ENCODE results near the gene KDM5A.
"Not testable (repeated sequence)": the region's sequence is repeated elsewhere in the genome, so short reads cannot be mapped to it uniquely, and the experiment has no call there.

KDM5A gene

DNA sequence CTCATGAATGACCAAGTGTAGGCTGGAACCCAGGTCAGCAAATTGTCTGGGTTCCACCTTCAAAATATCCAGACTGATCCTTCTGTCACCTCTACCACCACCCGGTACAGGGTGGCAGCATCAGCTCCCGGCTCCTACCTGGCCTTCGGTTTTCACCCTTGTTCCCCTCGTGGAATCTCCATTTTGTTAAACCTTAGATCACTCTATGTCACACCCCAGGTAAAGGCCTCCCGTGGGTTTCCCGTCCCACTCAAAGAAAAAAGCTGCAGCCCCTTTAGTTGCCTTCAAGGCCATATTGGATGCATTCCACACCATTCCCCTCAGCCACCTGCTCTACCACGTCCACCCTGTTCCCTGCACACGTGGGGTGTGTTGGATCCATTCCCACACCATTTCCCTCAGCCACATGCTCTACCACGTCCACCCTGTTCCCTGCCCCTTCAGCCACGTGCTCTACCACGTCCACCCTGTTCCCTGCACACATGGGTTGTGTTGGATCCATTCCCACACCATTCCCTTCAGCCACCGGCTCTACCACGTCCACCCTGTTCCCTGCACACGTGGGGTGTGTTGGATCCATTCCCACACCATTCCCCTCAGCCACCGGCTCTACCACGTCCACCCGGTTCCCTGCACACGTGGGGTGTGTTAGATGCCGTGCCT is 150.3 kb downstream of the KDM5A start:
- H3K36me3 Mint-ChIP-seq (ENCODE audit: insufficient read depth), result no peaks in the 10 kb centered on the region
- no peak for DNase-seq
- no peak overlapping the region for H3K27ac Mint-ChIP-seq
- no peak for ATAC-seq (replicated peaks)
- H3K9me3 Mint-ChIP-seq, result peaks cover 7 to 9% of the 10 kb centered on the region in 2 donors
- peaks cover 44 to 58% of the 10 kb centered on the region in 2 donors for H3K27me3 Mint-ChIP-seq
- H3K4me3 Mint-ChIP-seq, result no peak overlapping the region
- H3K4me1 Mint-ChIP-seq (ENCODE audit: low read depth in 2 of 2), result no peaks in the 10 kb centered on the region

- Mint-ChIP-seq H3K36me3 (ENCODE audit: insufficient read depth) (no peaks in the 10 kb centered on the region), H3K4me1 (ENCODE audit: low read depth in 2 of 2) (no peaks in the 10 kb centered on the region), H3K9me3 (peaks cover 7 to 9% of the 10 kb centered on the region in 2 donors), H3K27me3 (peaks cover 37 to 59% of the 10 kb centered on the region in 2 donors), H3K27ac (no peak overlapping the region), H3K4me3 (no peak overlapping the region)
- DNase-seq (no peak), ATAC-seq (replicated peaks) (no peak)
Observed at GRCh38 chr12:238116-238515, 151.0 kb downstream of the KDM5A start.

DNA sequence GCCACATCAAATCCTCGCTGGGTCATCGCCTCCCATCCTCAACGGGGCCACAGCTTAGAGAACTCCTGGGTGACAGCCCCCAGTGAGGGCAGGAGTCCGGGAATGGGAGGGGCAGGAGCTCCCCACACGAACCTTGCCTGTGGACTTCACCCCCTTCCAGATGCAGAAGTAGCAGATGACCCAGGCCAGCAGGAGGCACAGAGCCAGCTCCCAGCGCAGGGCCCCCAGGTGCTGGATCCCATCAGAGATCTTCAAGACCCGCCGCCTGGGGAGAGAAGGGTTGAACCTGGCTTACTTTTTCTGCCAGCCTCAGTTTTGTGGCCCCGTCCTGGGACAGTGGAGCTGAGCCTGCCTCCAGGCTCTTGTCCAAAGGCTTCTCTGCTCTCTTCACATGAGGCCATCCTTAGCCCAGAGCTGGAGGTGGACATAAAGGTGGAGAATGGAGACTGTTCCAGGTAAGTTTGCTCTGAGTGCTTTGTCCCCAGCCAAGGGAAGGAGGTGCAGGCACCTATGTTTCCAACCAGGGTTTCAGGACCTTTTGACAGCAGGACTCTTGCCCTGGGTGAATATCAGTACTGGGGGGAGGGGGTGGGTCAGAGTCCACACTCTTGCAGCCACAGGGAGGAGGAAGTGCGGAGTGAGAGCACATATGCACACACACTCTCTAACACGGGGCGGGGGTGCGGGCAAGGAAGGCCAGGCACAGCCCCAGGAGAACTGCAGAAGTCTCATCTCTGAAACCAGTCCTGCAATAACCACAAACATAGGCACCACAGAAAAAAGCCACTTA is 151.9 kb downstream of the KDM5A start:
- Mint-ChIP-seq H3K4me1 (ENCODE audit: low read depth in 2 of 2) (no peaks in the 10 kb centered on the region), H3K9me3 (peaks cover 7 to 9% of the 10 kb centered on the region in 2 donors), H3K4me3 (no peak overlapping the region), H3K27me3 (peaks cover 32 to 59% of the 10 kb centered on the region in 2 donors), H3K36me3 (ENCODE audit: insufficient read depth) (no peaks in the 10 kb centered on the region), H3K27ac (no peak overlapping the region)
- no peak for DNase-seq
- ATAC-seq (replicated peaks), result no peak

GRCh38 chr12:236445-236844 is 152.7 kb downstream of the KDM5A start:
- Mint-ChIP-seq H3K27ac (no peak overlapping the region), H3K27me3 (peaks cover 27 to 57% of the 10 kb centered on the region in 2 donors), H3K4me1 (ENCODE audit: low read depth in 2 of 2) (no peaks in the 10 kb centered on the region), H3K9me3 (peaks cover 7 to 9% of the 10 kb centered on the region in 2 donors), H3K4me3 (no peak overlapping the region), H3K36me3 (ENCODE audit: insufficient read depth) (no peaks in the 10 kb centered on the region)
- DNase-seq (no peak), ATAC-seq (replicated peaks) (no peak)

DNA sequence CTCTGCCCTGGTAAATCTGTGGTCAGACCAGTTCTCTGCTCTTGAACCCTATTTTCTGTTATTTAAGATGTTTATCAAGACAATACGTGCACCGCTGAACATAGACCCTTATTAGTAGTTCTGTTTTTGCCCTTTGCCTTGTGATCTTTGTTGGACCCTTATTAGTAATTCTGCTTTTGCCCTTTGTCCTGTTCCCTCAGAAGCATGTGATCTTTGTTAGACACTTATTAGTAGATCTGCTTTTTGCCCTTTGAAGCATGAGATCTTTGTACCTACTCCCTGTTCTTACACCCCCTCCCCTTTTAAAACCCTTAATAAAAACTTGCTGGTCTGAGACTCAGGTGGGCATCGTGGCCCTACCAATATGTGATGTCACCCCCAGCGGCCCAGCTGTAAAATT is 153.2 kb downstream of the KDM5A start:
- ATAC-seq (replicated peaks); H3K36me3 Mint-ChIP-seq (ENCODE audit: insufficient read depth); H3K27ac Mint-ChIP-seq; DNase-seq; H3K4me3 Mint-ChIP-seq; H3K4me1 Mint-ChIP-seq (ENCODE audit: low read depth in 2 of 2); H3K9me3 Mint-ChIP-seq: not testable (repeated sequence)
- H3K27me3 Mint-ChIP-seq, result peaks cover 29 to 59% of the 10 kb centered on the region in 2 donors

DNA sequence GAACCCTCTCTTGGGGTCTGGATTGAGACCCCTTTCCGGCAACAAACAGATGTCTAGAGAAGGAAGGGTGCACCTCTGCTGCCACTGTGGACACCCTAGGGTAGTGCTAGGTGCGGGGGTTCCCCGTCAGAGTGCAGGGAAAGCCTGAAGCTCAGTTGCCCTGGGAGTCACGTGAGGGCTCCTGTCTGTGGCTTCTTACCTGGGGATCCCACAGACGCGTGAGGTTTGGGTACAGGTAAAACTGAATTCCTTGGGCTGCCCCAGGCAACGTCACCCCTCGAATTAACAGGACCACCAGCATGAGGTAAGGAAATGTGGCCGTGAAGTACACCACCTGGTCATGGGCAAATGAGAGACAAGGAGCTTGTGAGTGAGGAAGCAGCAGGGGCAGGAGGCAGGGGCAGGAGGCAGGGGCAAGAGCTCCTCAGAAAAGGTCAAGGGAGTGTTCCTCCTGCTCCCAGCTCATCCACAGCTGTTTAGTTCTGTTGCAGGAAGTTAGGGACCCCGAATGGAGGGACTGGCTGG is 154.2 kb downstream of the KDM5A start:
- no peaks in the 10 kb centered on the region for H3K36me3 Mint-ChIP-seq (ENCODE audit: insufficient read depth)
- ATAC-seq (replicated peaks) (no peak), DNase-seq (no peak)
- peaks cover 7 to 9% of the 10 kb centered on the region in 2 donors for H3K9me3 Mint-ChIP-seq
- H3K27ac Mint-ChIP-seq, result no peak overlapping the region
- no peak overlapping the region for H3K4me3 Mint-ChIP-seq
- peaks cover 30 to 61% of the 10 kb centered on the region in 2 donors for H3K27me3 Mint-ChIP-seq
- H3K4me1 Mint-ChIP-seq (ENCODE audit: low read depth in 2 of 2), result no peaks in the 10 kb centered on the region

DNA sequence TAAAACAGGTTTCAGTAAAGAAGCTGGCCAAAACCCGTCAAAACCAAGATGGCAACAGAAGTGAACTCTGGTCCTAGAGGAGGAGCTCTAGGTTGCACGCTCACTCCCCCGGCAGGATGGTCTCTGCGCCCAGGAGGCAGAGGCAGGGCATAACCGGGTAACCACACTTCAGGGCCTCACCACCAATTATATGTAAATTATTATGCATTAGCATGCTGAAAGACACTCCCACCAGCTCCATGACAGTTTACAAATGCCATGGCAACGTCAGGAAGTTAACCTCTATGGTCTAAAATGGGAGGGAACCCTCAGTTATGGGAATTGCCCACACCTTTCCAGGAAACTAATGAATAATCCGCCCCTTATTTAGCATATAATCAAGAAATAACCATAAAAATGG is 155.1 kb downstream of the KDM5A start:
- H3K4me3 Mint-ChIP-seq, result no peak overlapping the region
- ATAC-seq (replicated peaks) (no peak), DNase-seq (no peak)
- H3K9me3 Mint-ChIP-seq, result peaks cover 7 to 9% of the 10 kb centered on the region in 2 donors
- H3K36me3 Mint-ChIP-seq (ENCODE audit: insufficient read depth), result no peaks in the 10 kb centered on the region
- H3K27me3 Mint-ChIP-seq, result peaks cover 30 to 61% of the 10 kb centered on the region in 2 donors
- no peak overlapping the region for H3K27ac Mint-ChIP-seq
- H3K4me1 Mint-ChIP-seq (ENCODE audit: low read depth in 2 of 2), result no peaks in the 10 kb centered on the region

DNA sequence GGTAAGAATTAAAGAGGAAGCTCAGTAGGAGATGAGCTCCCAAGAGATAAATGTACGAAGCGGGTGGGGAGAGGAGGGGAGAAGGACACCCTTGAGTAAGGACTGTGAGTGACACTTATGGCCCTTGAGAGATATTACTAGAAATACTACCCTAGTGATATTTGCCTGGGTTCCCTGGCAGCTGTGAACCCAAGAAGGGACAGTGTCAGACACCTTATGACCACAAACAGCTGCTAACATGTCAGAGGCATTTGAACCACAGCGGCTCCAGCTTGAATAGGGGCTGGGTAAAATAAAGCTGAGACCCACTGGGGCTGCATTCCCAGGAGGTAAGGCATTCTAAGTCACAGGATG is 155.5 kb downstream of the KDM5A start:
- DNase-seq (no peak), ATAC-seq (replicated peaks) (no peak)
- Mint-ChIP-seq H3K36me3 (ENCODE audit: insufficient read depth) (no peaks in the 10 kb centered on the region), H3K27me3 (peaks cover 30 to 61% of the 10 kb centered on the region in 2 donors), H3K9me3 (peaks cover 7 to 9% of the 10 kb centered on the region in 2 donors), H3K4me1 (ENCODE audit: low read depth in 2 of 2) (no peaks in the 10 kb centered on the region), H3K27ac (no peak overlapping the region), H3K4me3 (no peak overlapping the region)

DNA sequence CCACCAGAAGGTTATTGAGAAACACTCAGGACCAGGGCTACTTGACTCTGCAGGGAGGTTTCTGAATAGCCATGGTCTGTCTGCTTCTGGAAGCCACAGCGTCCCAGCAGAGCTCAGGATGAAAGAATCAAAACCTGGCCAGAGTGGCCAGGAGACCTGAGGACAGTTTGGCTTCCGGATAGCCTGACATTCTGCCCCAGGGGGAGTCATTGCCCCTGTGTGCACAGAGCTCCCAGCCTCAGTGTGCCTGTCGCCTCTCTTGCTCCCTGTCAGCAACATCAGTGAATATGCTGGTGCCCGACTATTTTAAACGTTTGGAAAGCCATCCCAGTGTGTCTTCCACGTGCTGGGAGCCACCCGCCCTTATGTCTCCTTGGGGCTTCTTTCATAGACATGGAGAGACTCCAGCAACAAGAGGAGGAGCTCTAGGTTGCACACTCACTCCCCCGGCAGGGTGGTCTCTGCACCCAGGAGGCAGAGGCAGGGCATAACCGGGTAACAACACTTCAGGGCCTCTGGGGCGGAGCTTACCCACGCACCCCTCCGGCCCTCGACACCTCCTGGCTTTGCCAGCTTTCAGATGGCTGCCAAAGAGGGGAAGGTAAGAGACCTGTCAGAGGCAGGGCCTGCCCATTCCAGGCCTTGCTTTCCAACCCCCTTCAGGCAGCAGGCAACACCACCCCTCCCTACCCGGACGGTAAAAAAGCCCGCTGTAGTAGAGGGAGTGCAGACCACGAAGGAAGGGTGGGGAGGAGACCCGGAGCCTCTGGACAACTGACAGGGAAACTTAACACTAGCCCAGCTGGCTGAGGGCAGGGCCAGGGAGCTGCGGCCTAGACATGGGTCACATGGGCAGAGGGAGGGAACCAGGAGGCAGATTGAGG is 156.1 kb downstream of the KDM5A start:
- peaks cover 7 to 9% of the 10 kb centered on the region in 2 donors for H3K9me3 Mint-ChIP-seq
- ATAC-seq (replicated peaks) (no peak), DNase-seq (no peak)
- no peaks in the 10 kb centered on the region for H3K4me1 Mint-ChIP-seq (ENCODE audit: low read depth in 2 of 2)
- no peak overlapping the region for H3K4me3 Mint-ChIP-seq
- no peaks in the 10 kb centered on the region for H3K36me3 Mint-ChIP-seq (ENCODE audit: insufficient read depth)
- peaks cover 27 to 61% of the 10 kb centered on the region in 2 donors for H3K27me3 Mint-ChIP-seq
- H3K27ac Mint-ChIP-seq, result no peak overlapping the region

GRCh38 chr12:230925-231671 is 158.0 kb downstream of the KDM5A start:
- Mint-ChIP-seq H3K4me3 (no peak overlapping the region), H3K27me3 (peaks cover 25 to 66% of the 10 kb centered on the region in 2 donors), H3K27ac (no peak overlapping the region), H3K36me3 (ENCODE audit: insufficient read depth) (no peaks in the 10 kb centered on the region), H3K4me1 (ENCODE audit: low read depth in 2 of 2) (no peaks in the 10 kb centered on the region), H3K9me3 (peaks cover 3% of the 10 kb centered on the region in 2 donors)
- ATAC-seq (replicated peaks) (no peak), DNase-seq (no peak)
